Stimulated activated CD8-positive, alpha-beta memory T cell treated with anti-CD3 and anti-CD28 coated beads, Interleukin-12 subunit alpha, Interleukin-12 subunit beta, amount 100 ng/mL, for 4 hours (primary cell): ENCODE measurements around the gene HSH2D.
"Not testable (repeated sequence)": the region's sequence is repeated elsewhere in the genome, so short reads cannot be mapped to it uniquely, and the experiment has no call there.

Experiments
- DNase-seq: peaks from one replicate; pipeline ENCODE4 v3.0.0-alpha.2; 2020; ENCODE audit warnings: low read depth

Gene HSH2D

DNA sequence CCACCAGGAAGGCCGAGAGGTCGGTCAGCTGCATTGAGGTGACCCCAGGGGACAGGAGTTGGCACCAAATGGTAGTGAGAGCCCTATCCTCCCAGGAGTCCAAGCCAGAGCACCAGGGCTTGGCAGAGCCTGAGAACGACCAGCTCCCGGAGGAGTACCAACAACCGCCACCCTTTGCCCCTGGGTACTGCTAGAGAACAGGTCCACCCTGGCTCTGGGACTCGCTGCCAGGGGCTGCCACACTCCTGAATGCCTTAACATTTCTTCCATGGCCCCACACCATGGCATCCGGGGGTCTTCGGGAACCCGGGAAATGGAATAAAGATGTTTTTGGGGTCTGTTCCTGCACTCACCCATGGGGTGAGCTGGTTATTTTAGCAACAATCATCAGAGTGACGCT, 14.1 kb downstream of the HSH2D start:
- DNase-seq = no peak

- no peak for DNase-seq
These were observed 16.2 kb downstream of the HSH2D start for GRCh38 chr19:16159655-16160054.

- no peak for DNase-seq
These were observed 17.0 kb downstream of the HSH2D start for GRCh38 chr19:16160445-16160942.

- no peak for DNase-seq
These were observed 17.6 kb downstream of the HSH2D start for GRCh38 chr19:16160943-16161560.

DNA sequence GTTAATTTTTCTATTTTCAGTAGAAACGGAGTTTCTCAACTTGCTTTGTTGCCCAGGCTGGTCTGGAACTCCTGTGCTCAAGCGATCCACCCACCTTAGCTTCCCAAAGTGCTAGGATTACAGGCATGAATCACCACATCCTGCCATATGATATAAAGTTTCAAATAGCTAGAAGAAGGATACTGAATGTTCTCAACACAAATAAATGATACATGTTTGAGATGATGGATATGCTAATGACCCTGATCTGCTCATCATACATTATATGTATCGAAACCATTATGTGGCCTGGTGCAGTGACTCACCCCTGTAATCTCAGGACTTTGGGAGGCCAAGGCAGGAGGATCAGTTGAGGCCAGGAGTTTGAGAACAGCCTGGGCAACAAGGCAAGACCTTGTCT, 18.4 kb downstream of the HSH2D start:
- no peak for DNase-seq

- no peak for DNase-seq
These were observed 20.9 kb downstream of the HSH2D start for GRCh38 chr19:16164222-16164890.

GRCh38 chr19:16166417-16166816, 22.9 kb downstream of the HSH2D start:
- DNase-seq = no peak

GRCh38 chr19:16167055-16167454, 23.6 kb downstream of the HSH2D start:
- DNase-seq = no peak

DNA sequence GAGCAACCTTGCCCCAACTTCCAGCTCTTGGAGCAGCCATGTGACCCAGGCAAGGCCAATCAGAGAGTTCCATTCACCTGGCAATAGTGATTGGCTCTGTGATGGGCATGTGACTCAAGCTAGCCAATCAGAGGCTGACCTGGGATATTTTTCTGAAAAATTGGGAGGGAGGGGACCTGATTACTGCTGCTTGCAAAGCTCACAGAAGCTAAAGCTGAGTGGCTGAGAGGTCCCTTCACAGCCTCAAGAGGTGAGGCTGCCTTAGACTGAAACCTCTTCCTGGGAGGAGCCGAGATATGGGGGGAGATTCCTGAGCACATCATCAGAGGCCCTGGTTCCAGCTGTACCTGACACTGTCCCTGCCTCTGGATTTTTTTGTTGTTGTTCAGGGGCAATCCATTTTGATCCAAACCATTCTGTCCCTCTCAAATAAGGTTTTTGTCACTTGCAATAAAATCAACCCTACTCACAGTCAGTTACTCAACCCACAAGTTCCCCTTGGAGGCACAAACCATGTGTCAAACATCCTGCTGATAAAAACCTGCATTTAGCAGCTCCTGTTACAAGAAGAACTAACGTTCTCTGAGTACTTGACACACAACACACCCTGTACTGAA, 25.1 kb downstream of the HSH2D start:
- no peak for DNase-seq

DNA sequence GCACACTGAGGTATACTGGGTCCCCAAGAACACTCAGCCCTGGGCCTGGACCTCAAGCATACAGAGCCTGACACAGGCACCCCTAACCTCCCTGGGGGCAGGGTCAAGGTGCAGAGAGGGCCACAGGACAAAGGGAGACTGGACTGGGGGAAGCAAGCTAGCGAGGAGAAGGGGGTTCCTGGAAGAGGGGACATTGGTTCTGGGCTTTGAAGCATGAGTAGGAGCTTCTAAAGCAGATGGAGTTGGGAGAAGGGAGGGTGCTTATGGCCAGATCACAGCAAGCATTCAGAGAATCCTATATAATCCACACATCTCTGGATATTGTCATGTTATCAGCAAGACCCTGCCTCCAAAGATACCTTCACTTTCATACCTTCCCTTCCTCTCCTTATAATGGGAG, 26.6 kb downstream of the HSH2D start:
- DNase-seq = no peak

GRCh38 chr19:16175954-16176353, 32.5 kb downstream of the HSH2D start:
- no peak for DNase-seq

DNA sequence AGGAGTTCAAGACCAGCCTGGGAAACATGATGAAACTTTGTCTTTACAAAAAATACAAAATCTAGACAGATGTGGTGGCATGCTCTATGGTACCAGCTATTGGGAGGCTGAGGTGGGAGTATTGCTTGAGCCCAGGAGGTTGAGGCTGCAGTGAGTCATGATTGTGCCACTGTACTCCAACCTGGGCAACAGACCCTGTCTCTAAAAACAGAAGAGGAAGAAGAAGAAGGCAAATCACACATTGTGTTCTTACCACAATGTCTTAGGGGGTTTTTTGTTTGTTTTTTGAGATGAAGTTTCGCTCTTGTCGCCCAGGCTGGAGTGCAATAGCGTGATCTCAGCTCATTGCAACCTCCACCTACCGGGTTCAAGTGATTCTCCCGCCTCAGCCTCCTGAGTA, 35.4 kb downstream of the HSH2D start:
- not testable (repeated sequence) for DNase-seq

DNA sequence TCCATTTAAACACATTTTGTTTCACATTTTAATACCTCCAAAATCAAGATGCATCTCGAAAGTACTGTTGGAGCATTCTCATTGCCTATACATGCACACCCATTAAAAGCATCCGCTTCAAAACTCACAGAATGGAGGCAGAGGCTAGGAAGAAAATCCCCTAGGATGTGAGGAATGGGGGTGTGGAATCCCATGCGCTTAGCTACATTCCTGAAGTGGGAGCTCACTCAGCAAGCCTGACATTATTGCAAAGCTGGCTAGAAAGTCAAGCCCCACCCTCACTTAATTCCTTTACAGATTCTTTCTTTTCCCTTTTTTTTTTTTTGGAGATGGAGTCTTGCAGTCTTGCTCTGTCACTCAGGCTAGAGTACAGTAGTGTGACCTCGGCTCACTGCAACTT, 37.1 kb downstream of the HSH2D start:
- no peak for DNase-seq

DNA sequence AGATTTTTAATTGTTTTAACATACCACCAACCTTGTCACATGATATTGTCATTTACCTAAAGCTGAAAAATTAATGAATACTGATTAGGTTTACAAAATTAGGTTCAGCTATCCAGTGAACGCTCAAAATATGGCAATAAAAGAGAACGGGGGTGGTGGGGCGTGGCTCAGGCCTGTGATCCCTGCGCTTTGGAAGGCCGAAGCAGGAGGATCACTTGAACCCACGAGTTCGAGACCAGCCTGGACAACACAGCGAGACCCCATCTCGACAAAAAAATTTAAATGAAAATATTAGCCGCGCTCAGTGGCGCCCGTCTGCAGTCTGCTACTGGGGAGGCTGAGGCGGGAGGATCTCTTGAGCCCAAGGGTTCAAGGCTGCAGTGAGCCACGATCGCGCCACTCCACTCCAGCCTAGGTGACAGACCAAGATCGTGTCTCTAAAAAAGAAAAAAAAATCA, 41.2 kb downstream of the HSH2D start:
- DNase-seq = no peak

GRCh38 chr19:16185123-16185767, 41.8 kb downstream of the HSH2D start, which contains the start of gene FAM32A:
Gene FAM32A (plus strand): TSS chr19:16185410. CDS start chr19:16185443, 33 bp downstream.
- DNase-seq = peak; percentile 96

GRCh38 chr19:16185768-16186123, 42.3 kb downstream of the HSH2D start:
- no peak for DNase-seq

GRCh38 chr19:16188521-16188920, 45.0 kb downstream of the HSH2D start:
- DNase-seq = no peak

DNA sequence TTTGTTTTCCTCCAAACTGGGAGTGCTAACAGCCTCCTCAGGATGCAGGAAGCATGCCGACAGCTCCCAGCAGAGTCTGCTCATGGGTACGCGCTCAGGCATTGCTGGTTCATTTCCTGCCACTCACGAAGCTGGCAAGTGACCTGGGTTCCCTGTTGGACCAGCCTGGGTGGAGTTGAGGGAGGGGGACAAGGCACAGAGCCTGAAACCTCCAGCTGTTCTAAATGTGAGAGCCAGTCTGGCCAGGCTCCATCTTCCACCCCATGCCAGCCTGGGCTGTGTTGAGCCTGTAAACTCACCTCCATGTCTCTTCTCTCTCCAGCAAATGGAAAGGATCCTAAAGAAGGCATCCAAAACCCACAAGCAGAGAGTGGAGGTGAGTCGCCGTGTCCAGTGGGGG, 46.7 kb downstream of the HSH2D start:
- no peak for DNase-seq

- DNase-seq = no peak
These were observed 47.3 kb downstream of the HSH2D start for GRCh38 chr19:16190736-16191135.

DNA sequence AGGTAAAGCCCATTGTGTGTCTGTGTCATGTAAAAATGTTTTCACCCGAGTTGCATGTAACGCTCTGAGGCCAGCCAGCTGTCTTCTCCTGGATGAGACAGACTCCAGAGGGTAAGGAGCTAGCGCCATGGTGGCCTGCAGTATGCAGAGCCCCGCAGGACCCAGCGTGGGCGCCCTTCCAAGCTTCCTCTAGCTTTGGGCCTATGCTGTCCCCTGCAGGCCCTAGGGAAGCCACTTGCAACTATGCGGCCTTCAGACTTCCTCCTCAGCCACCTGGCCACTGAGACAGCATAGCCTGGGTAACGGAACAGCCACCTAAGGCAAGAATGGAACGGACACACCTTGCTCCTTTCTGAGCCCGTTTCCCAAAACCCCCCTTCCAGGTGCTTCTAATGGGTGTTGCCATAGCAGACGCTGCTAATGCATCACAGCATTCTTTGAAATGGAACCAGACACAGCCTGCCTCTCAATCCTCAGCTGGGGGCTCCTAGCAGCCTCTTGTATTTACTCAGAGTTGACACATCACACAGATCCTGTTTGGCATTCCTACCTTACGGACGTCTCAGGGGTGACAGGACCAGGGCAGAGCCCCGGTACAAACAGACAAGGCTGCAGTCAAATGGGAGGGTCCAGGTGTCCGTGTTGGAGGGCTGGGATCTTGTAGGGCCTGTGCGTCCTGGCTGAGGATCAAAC, 47.9 kb downstream of the HSH2D start:
- no peak for DNase-seq

- DNase-seq = no peak
These were observed 50.0 kb downstream of the HSH2D start for GRCh38 chr19:16193466-16193865.

GRCh38 chr19:16197188-16197621, 53.7 kb downstream of the HSH2D start:
- no peak for DNase-seq
